Left ventricle myocardium inferior (tissue), 1 donor: Measurements from ENCODE around the gene SPDEF. TPM values are rescaled to one million over a fixed set of nuclear protein-coding genes. Genes with fewer than 3 reads are reported as not detected.
A peak's percentile ranks its signal among the peaks of the same experiment; 100 is the strongest.

Experiments
- DNase-seq: peaks from one replicate; pipeline ENCODE4 v3.0.0-alpha.2; 2020
- H3K27ac ChIP-seq: fragments of 200-600 bp; replicated peaks from 2 replicates; pipeline ENCODE4 v1.8.0; 2021
- H3K27me3 ChIP-seq: fragments of 200-600 bp; 2 replicates; pipeline ENCODE4 v1.8.0; 2021; ENCODE audit warnings: low read depth
- H3K36me3 ChIP-seq: fragments of 200-600 bp; 2 replicates; pipeline ENCODE4 v1.8.0; 2021
- H3K4me1 ChIP-seq: fragments of 200-600 bp; 2 replicates; pipeline ENCODE4 v1.8.0; 2021
- H3K4me3 ChIP-seq: fragments of 200-600 bp; 2 replicates; pipeline ENCODE4 v1.8.0; 2021; ENCODE audit warnings: mild to moderate bottlenecking, moderate library complexity
- H3K9me3 ChIP-seq: fragments of 200-600 bp; replicated peaks from 2 replicates; pipeline ENCODE4 v1.8.0; 2021
- intact Hi-C: fragments of 100-400 bp; cut with micrococcal nuclease; formaldehyde crosslinking; loops from one replicate; pipeline ENCODE4 v1.11.0; 2022
- total RNA-seq: library from RNA; stranded (reverse); fragmentation: NEBNext Ultra II Directional; extraction: Animal tissue kit (Norgen Biotek cat#: 25700); gene quantifications from one replicate; pipeline ENCODE4 v1.2.1, GENCODE V29; 2021
- TF ChIP-seq, protein P1 (sequence below): fragments of 200-600 bp; IDR thresholded peaks from 2 replicates; pipeline ENCODE4 v1.8.0; 2021; ENCODE audit warnings: antibody characterized with exemption, mild to moderate bottlenecking, borderline replicate concordance
- donor health status: DM: no; HTN: yes; CAD: no; lungs with severe emphysema.

The SPDEF gene
- total RNA-seq, 1 donor from 2014 or later: 0.11 TPM

DNA sequence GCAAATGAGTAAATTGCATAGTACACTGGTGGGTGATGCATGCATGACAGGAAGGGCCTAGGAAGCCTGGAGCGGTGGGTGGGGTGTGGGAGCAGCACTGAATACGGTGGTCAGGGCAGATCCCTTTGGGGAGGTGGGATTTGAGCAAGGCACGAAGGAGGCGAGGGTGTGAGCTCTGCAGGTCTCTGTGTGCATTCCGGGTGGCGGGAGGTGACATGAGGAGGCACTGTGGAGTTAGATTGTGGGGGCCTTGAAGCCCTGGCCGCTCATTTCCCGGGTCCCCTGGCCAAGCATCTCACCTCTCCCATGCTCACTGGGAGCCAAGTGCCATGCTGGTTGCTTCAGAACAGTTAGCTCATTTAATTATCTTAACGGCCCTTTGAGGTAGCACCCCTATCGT is 6.2 kb upstream of the SPDEF start:
- TF ChIP-seq, protein P1, sequence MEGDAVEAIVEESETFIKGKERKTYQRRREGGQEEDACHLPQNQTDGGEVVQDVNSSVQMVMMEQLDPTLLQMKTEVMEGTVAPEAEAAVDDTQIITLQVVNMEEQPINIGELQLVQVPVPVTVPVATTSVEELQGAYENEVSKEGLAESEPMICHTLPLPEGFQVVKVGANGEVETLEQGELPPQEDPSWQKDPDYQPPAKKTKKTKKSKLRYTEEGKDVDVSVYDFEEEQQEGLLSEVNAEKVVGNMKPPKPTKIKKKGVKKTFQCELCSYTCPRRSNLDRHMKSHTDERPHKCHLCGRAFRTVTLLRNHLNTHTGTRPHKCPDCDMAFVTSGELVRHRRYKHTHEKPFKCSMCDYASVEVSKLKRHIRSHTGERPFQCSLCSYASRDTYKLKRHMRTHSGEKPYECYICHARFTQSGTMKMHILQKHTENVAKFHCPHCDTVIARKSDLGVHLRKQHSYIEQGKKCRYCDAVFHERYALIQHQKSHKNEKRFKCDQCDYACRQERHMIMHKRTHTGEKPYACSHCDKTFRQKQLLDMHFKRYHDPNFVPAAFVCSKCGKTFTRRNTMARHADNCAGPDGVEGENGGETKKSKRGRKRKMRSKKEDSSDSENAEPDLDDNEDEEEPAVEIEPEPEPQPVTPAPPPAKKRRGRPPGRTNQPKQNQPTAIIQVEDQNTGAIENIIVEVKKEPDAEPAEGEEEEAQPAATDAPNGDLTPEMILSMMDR: no peak
- Histone ChIP-seq H3K4me3 (no peak overlapping the region), H3K27me3 (peaks cover 47% of the 10 kb centered on the region), H3K4me1 (peaks cover 13% of the 10 kb centered on the region), H3K9me3 (peaks cover 10% of the 10 kb centered on the region), H3K27ac (no peak overlapping the region), H3K36me3 (no peaks in the 10 kb centered on the region)
- intact Hi-C loops: no loop called here
- no peak for DNase-seq

DNA sequence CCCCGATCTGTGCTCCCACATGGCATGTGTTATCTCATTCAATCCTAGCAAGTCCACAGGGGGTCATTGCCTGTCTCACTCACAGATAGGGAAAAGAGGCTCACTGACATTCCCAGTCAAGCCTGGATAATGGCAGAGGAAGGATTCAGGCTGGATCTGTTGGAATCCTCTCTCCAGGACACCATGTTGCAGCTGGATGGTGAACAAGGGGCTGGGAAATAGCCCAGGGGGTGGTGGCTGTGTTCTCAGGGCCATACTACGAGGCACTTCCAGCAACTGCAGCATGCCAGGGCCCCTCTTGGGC is 5.0 kb upstream of the SPDEF start:
- TF ChIP-seq, protein P1: no peak
- no peak for DNase-seq
- no peak overlapping the region for H3K27ac ChIP-seq
- no peak overlapping the region for H3K4me3 ChIP-seq
- H3K9me3 ChIP-seq: peaks cover 10% of the 10 kb centered on the region
- intact Hi-C loops: no loop called here
- H3K4me1 ChIP-seq: peaks cover 13% of the 10 kb centered on the region
- H3K36me3 ChIP-seq: no peaks in the 10 kb centered on the region
- peaks cover 36% of the 10 kb centered on the region for H3K27me3 ChIP-seq

DNA sequence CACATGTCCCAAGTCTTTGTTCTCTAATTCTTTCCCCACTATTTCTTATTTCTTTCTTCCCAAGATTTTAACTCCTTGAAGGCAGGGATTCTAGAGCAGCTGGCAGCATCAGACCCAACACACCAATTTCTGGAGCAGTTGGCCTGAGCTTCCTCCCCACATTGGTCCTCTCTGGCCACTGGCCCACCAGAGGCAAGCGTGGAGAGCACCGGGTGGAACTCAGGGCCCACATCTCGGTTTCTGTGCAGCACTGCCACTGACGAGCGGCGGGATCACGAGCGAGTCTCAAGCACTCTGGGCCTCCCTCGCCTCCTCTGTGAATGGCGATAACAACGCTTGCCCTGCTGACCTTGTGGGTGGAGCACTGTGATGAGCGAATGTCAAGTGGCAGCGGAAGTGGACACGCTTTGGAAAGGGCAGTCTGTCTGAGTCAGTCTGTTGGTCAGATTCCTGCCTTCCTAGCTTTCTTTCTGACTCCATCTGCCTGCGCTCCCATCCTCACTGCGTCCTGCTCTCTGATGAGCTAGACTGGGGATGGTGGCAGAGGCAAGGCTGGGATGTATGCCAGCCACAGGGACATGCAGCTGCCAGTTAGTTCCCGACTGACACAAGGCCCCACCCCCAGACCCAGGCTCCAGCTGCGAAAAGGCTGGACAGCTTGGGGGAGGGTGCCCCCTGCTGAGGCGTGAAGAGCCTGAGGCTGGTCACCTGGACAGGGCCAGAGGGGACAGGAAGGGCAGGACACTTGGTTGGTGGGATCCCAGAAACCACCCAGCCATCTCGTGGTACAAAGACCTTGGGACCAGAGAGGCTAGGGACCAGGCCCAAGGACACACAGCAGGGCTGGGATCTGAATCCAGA is 4.5 kb upstream of the SPDEF start:
- H3K9me3 ChIP-seq: peaks cover 10% of the 10 kb centered on the region
- no peaks in the 10 kb centered on the region for H3K36me3 ChIP-seq

DNA sequence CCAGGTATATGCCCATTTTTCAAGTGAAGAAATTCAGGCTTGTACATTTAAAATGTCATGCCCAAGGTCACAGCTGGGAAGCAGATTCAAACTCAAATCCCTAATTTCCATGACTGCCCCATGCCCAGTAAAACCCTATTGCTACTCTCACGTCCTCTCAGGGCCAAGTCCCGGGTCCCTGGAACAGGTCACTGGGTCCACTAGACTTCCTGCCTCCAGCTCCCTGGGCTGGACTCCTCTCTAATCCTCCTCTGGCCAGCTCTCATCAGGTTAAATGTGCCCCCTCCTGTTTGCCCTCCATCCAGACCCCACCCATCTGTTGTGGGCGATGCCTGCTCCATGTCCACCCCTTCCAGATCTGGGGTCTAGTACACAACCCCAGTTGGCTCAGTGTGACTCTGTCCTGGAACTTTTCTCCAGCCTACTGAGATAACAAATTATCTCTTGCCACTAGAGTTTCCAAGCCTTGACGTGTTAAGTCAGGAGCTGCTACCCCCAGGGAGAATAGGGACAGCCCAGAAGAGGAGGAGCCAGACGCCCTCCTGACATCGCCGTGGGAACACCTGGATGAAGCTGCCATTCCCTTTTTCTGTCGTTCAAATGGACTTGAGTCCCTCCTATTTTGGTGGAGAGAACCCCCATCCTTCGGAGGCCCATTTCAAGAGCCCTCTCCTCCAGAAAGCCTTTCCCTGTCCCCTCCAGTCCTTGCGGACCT is 3.7 kb upstream of the SPDEF start:
- Histone ChIP-seq H3K27ac (no peak overlapping the region), H3K9me3 (peaks cover 10% of the 10 kb centered on the region)
- intact Hi-C loops: no loop called here

More for the DNA sequence above, 4.5 kb upstream of the SPDEF start:
- Histone ChIP-seq H3K4me3 (no peak overlapping the region), H3K4me1 (peaks cover 13% of the 10 kb centered on the region), H3K27me3 (peaks cover 31% of the 10 kb centered on the region), H3K27ac (no peak overlapping the region)
- intact Hi-C loops: no loop called here
- DNase-seq: peak; percentile 28
- TF ChIP-seq, protein P1: peak; percentile 12

DNA sequence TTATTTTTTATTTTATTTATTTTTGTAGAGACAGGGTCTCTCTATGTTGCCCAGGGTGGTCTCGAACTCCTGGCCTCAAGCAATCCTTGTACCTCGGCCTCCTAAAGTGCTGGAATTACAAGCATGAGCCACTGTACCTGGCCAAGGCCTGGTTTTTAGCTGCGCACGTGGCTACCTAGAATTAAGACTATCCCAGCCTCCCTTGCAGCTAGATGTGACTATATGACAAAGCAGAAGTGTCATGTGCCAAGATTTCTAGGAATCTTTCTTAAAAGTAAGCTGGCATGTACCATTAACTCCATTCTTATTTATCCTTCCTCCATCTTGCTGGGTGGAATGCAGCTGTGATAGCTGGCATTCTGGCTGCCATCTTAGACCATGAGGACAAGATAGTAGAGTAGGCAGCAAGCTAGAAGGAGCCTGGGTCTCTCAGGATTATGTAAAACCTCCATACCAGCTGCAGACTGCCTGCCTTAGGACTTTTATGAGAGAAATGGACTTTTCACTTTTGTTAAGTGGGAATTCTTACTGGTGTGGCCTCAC is 2.1 kb upstream of the SPDEF start:
- intact Hi-C loops: no loop called here
- peaks cover 10% of the 10 kb centered on the region for H3K9me3 ChIP-seq
- H3K27ac ChIP-seq: no peak overlapping the region
- no peaks in the 10 kb centered on the region for H3K36me3 ChIP-seq
- peaks cover 12% of the 10 kb centered on the region for H3K27me3 ChIP-seq
- no peak overlapping the region for H3K4me3 ChIP-seq
- TF ChIP-seq, protein P1: no peak
- peaks cover 13% of the 10 kb centered on the region for H3K4me1 ChIP-seq
- no peak for DNase-seq

More for the DNA sequence above, 3.7 kb upstream of the SPDEF start:
- no peak for DNase-seq
- Histone ChIP-seq H3K4me1 (peaks cover 13% of the 10 kb centered on the region), H3K36me3 (no peaks in the 10 kb centered on the region), H3K27me3 (peaks cover 25% of the 10 kb centered on the region), H3K4me3 (no peak overlapping the region)
- TF ChIP-seq, protein P1: no peak
